Stimulated activated CD4-positive, alpha-beta T cell treated with anti-CD3 and anti-CD28 coated beads, Interleukin-1b, Interleukin-23, amount 100 ng/mL, for 1 hour (primary cell): ENCODE measurements around the gene SPATA20.

Source experiments
- DNase-seq, 2 donors: peaks; one replicate each; pipeline ENCODE4 v3.0.0-alpha.2; 2020; ENCODE audit warnings: low read depth in 2 of 2

Gene SPATA20

GRCh38 chr17:50598487-50598886 lies 51.5 kb downstream of the SPATA20 start:
- no peak for DNase-seq

DNA sequence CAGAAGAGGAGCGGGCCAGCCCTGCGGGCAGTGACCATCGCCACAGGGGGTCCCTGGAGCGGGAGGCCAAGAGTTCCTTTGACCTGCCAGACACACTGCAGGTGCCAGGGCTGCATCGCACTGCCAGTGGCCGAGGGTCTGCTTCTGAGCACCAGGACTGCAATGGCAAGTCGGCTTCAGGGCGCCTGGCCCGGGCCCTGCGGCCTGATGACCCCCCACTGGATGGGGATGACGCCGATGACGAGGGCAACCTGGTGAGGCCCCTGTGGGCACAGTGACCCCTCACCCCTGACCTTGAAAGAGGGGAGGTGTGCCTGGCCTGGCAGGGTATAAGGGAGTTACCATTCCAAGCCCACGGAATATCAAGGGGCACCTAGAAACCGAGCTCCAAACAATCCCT lies 52.6 kb downstream of the SPATA20 start:
- DNase-seq, result no peak

DNA sequence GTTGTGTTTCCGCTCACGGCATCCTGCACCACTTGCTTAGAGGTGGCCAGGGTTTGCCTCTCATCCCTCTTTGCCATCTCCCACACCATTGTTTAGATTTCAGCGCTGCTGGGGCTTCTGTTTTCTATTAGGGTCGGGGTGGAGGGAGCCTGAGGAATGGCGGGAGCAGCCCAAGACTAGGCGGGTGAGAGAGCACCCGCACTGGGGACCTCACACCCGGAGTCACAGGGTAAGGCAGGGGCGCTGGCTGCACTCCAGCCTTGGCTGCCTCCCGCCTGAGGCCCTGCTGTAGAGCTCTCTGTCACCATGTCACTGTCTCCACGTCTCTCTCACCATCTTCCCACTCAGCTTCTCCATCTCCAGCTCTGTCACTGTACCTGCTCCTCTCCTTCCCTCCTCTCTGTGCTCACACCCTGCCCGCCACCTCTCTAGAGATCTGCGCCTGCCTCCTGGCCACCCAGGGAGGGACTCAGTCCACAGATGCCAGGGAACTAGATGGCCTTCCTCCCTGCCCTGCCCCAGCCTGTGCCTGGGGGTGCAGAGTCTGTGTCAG lies 54.9 kb downstream of the SPATA20 start:
- DNase-seq, result no peak

GRCh38 chr17:50602836-50603235 lies 55.9 kb downstream of the SPATA20 start:
- no peak for DNase-seq

DNA sequence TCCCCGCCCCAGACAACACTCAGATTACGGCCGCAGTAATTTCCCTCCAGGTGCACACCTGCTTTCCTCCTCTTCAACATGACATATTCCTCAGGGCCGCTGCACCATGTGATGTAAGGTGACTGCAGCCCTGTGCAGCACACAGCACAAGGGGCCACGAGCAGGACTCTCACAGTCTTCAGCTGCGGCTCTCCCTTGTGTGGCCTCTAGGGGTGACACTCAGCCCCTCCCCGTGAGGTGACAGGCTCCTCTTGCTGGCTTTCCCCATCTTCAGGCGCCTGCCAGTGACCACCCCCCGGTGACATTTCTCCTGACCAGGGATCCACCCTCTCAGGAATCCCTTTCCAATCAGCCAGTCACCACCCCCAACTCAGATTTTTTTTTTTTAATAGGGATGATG lies 56.4 kb downstream of the SPATA20 start:
- DNase-seq, result no peak

DNA sequence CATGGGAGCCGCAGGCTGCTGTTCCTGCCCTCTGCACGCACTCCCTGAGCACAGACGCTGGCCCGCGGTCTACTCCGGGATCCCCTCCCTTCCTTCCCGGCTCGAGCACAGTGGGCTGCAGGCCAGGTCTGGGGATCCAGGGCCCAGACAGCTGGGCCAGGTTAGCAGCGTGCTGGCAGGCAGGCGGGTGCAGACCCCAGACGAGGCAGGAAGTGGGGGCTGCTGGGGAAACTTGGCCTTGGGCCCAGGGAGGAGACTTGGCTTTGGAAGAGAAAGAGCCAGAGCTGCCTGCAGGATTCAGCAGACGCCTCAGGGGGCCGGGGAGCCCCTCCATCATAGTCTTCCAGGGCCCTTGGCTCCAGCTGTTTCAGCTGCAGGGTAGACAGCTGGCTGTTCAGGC lies 57.5 kb downstream of the SPATA20 start:
- no peak for DNase-seq

GRCh38 chr17:50605429-50605828 lies 58.5 kb downstream of the SPATA20 start:
- DNase-seq, result no peak
